A673 (cell line): ENCODE results near the gene DENND1A. TPM values are rescaled to one million over a fixed set of nuclear protein-coding genes. Genes with fewer than 3 reads are reported as not detected.

ENCODE experiments used
- BruUV-seq: library from RNA; stranded (reverse); fragments of 400-500 nt; replicated peaks from 2 replicates; lab custom pipeline; 2021; lab: Mats Ljungman, UMichigan
- CTCF ChIA-PET: fragments of 300-600 bp; sonication (Branson Sonifier 250); formaldehyde crosslinking; loops from one replicate; lab custom pipeline; 2022; ENCODE audit warnings: antibody characterized with exemption; lab: Charles Lee
- POLR2A ChIA-PET: fragments of 300-600 bp; sonication (Branson Sonifier 250); formaldehyde crosslinking; loops from one replicate; lab custom pipeline; 2022; ENCODE audit warnings: antibody characterized with exemption; ENCODE audit not compliant: low non-redundant PET; lab: Charles Lee
- DNase-seq: peaks from one replicate; pipeline ENCODE4 v3.0.0-alpha.2; 2015; ENCODE audit warnings: low spot score
- H3K27ac ChIP-seq: fragments of 200-600 bp; sonication (generic); 2 replicates; pipeline ENCODE4 v1.5.1; 2016; ENCODE audit warnings: mixed run types, low read depth, mild to moderate bottlenecking, mixed read lengths, antibody characterized with exemption, low read length; ENCODE audit not compliant: poor library complexity, severe bottlenecking
- H3K27me3 ChIP-seq: fragments of 200-600 bp; sonication (generic); replicated peaks from 2 replicates; pipeline ENCODE4 v1.6.1; 2017; ENCODE audit warnings: mixed run types, low read depth, mild to moderate bottlenecking, mixed read lengths, antibody characterized with exemption, low read length; ENCODE audit not compliant: insufficient read depth, poor library complexity
- H3K36me3 ChIP-seq: fragments of 200-600 bp; sonication (generic); 2 replicates; pipeline ENCODE4 v1.6.1; 2016; ENCODE audit warnings: mixed run types, mild to moderate bottlenecking, mixed read lengths, antibody characterized with exemption, low read length; ENCODE audit not compliant: insufficient read depth, poor library complexity, severe bottlenecking
- H3K4me1 ChIP-seq: fragments of 200-600 bp; sonication (generic); 2 replicates; pipeline ENCODE4 v1.6.1; 2017; ENCODE audit warnings: mixed run types, mild to moderate bottlenecking, mixed read lengths, antibody characterized with exemption, low read length; ENCODE audit not compliant: insufficient read depth, poor library complexity, severe bottlenecking
- H3K4me3 ChIP-seq: fragments of 200-600 bp; sonication (generic); 2 replicates; pipeline ENCODE4 v1.5.1; 2016; ENCODE audit warnings: low read depth, mixed run types, mild to moderate bottlenecking, mixed read lengths, low read length; ENCODE audit not compliant: poor library complexity, severe bottlenecking
- H3K9me3 ChIP-seq: fragments of 200-600 bp; sonication (generic); 2 replicates; pipeline ENCODE4 v1.6.1; 2016; ENCODE audit warnings: mixed run types, low read depth, mild to moderate bottlenecking, mixed read lengths, antibody characterized with exemption, low read length; ENCODE audit not compliant: poor library complexity, severe bottlenecking
- CTCF ChIP-seq: fragments of 300-800, 200-600 bp; sonication (generic); conservative IDR thresholded peaks from 2 replicates; pipeline ENCODE4 v1.5.1; 2017; ENCODE audit warnings: low read depth, mild to moderate bottlenecking, antibody characterized with exemption, low read length, moderate library complexity, mixed read lengths
- EZH2 ChIP-seq: fragments of 200-600 bp; sonication (generic); IDR thresholded peaks from 2 replicates; pipeline ENCODE4 v1.6.1; 2017; ENCODE audit warnings: borderline replicate concordance, low read depth, mild to moderate bottlenecking, mixed read lengths, antibody characterized with exemption, low read length; ENCODE audit not compliant: poor library complexity, severe bottlenecking
- intact Hi-C: fragments of 100-400 bp; cut with micrococcal nuclease; formaldehyde crosslinking; loops from one replicate; pipeline ENCODE4 v1.10.0; 2022; ENCODE audit not compliant: unreplicated experiment
- total RNA-seq: library from RNA; stranded (reverse); gene quantifications from 2 replicates; pipeline ENCODE4 v1.2.3, GENCODE V29; 2021

The DENND1A gene
- total RNA-seq, 1 experiment from 2014 or later, result 12.0 TPM

- TF ChIP-seq EZH2 (no peak), CTCF (no peak)
- POLR2A ChIA-PET, result no interaction called here
- BruUV-seq, result no TSS peak
- Histone ChIP-seq H3K4me3 (no peak overlapping the region), H3K4me1 (peaks cover 24% of the 10 kb centered on the region), H3K9me3 (no peaks in the 10 kb centered on the region), H3K36me3 (no peaks in the 10 kb centered on the region), H3K27me3 (peaks cover 3% of the 10 kb centered on the region), H3K27ac (no peak overlapping the region)
- CTCF ChIA-PET, result no interaction called here
- peak; percentile 59 for DNase-seq
- intact Hi-C loops, result no loop called here
Measured at GRCh38 chr9:123686829-123687192, 243.1 kb downstream of the DENND1A start.

- no peak overlapping the region for H3K4me3 ChIP-seq
- POLR2A ChIA-PET, result no interaction called here
- intact Hi-C loops, result no loop called here
- no TSS peak for BruUV-seq
- DNase-seq, result peak; percentile 57
- H3K36me3 ChIP-seq, result no peaks in the 10 kb centered on the region
- H3K27me3 ChIP-seq, result peaks cover 3% of the 10 kb centered on the region
- CTCF ChIA-PET, result interaction anchor here (0.7 kb wide), 1 partner anchor 157 kb away, joined by 3 read pairs; no protein-coding TSS in a partner anchor
- H3K27ac ChIP-seq, result no peak overlapping the region
- TF ChIP-seq CTCF (no peak), EZH2 (no peak)
- H3K4me1 ChIP-seq, result peaks cover 24% of the 10 kb centered on the region
- H3K9me3 ChIP-seq, result no peaks in the 10 kb centered on the region
Measured at GRCh38 chr9:123686131-123686828, 243.6 kb downstream of the DENND1A start.

- peaks cover 3% of the 10 kb centered on the region for H3K27me3 ChIP-seq
- peaks cover 24% of the 10 kb centered on the region for H3K4me1 ChIP-seq
- intact Hi-C loops, result no loop called here
- no peak overlapping the region for H3K4me3 ChIP-seq
- no peaks in the 10 kb centered on the region for H3K9me3 ChIP-seq
- TF ChIP-seq CTCF, result no peak
- no peak for TF ChIP-seq EZH2
- BruUV-seq, result no TSS peak
- ChIA-PET POLR2A (no interaction called here), CTCF (interaction anchor here (0.7 kb wide), 1 partner anchor 158 kb away, joined by 3 read pairs; no protein-coding TSS in a partner anchor)
- H3K36me3 ChIP-seq, result no peaks in the 10 kb centered on the region
- no peak overlapping the region for H3K27ac ChIP-seq
- DNase-seq, result no peak
Measured at GRCh38 chr9:123685489-123686083, 244.3 kb downstream of the DENND1A start.
